H1 (cell line): ENCODE results near the gene SPTAN1. TPM values are rescaled to one million over a fixed set of nuclear protein-coding genes. Genes with fewer than 3 reads are reported as not detected.

Source experiments
- CTCF ChIA-PET: fragments of 300-600 bp; sonication (Branson Sonifier 250); formaldehyde crosslinking; loops from one replicate; lab custom pipeline; 2021; ENCODE audit not compliant: partially characterized antibody; lab: Charles Lee
- POLR2A ChIA-PET: fragments of 300-600 bp; sonication (Branson Sonifier 250); formaldehyde crosslinking; loops from one replicate; lab custom pipeline; 2021; ENCODE audit warnings: inconsistent platforms; ENCODE audit not compliant: partially characterized antibody; lab: Charles Lee
- DNase-seq, 2 experiments: peaks; one replicate each; pipeline versions ENCODE4 v3.0.0 to v3.0.0-alpha.2; 2010 to 2022; ENCODE audit warnings: low spot score in 2 of 2, low read depth in 1 of 2, mixed read lengths in 1 of 2
- FAIRE-seq: peaks from 2 replicates; lab custom pipeline; 2011; peaks lifted over from hg19 to GRCh38; lab: Jason Lieb, UNC
- H2AFZ ChIP-seq: 2 replicates; pipeline ENCODE4 v1.8.1; 2012; ENCODE audit warnings: low read length, inconsistent platforms
- H2AK5ac ChIP-seq: 2 replicates; pipeline ENCODE4 v1.6.1; 2013; ENCODE audit warnings: low read depth, low read length
- H2BK120ac ChIP-seq: replicated peaks from 2 replicates; pipeline ENCODE3; 2013; ENCODE audit warnings: low read depth, low read length, inconsistent platforms
- H2BK12ac ChIP-seq: 2 replicates; pipeline ENCODE4 v1.6.1; 2013; ENCODE audit warnings: low read depth, low read length
- H2BK15ac ChIP-seq: 2 replicates; pipeline ENCODE4 v1.6.1; 2013; ENCODE audit warnings: low read length
- H2BK20ac ChIP-seq: 2 replicates; pipeline ENCODE4 v1.6.1; 2013; ENCODE audit warnings: low read length
- H2BK5ac ChIP-seq: 2 replicates; pipeline ENCODE4 v1.6.1; 2013; ENCODE audit warnings: low read depth, low read length
- H3K14ac ChIP-seq: 2 replicates; pipeline ENCODE4 v1.6.1; 2013; ENCODE audit warnings: inconsistent platforms; ENCODE audit not compliant: insufficient read length
- H3K18ac ChIP-seq: 2 replicates; pipeline ENCODE4 v1.6.1; 2013; ENCODE audit warnings: low read length; ENCODE audit errors: extremely low read depth
- H3K23ac ChIP-seq: 2 replicates; pipeline ENCODE4 v1.6.1; 2013; ENCODE audit warnings: inconsistent platforms; ENCODE audit not compliant: insufficient read length
- H3K23me2 ChIP-seq: 2 replicates; pipeline ENCODE4 v1.6.1; 2013; ENCODE audit warnings: low read depth, low read length
- H3K27ac ChIP-seq: 2 replicates; pipeline ENCODE4 v1.6.1; 2011; ENCODE audit warnings: low read depth, low read length, inconsistent platforms
- H3K27me3 ChIP-seq, 4 experiments: replicated peaks in 1 of 4; 1 replicate in 1 of 4; 2 replicates in 3 of 4; pipeline versions ENCODE4 v1.6.1 to v1.8.1; 2011 to 2013; ENCODE audit warnings: low read length in 3 of 4, mild to moderate bottlenecking in 3 of 4, inconsistent platforms in 2 of 4, mixed read lengths in 2 of 4, moderate library complexity in 1 of 4; ENCODE audit not compliant: control insufficient read depth in 3 of 4, insufficient read depth in 3 of 4; ENCODE audit errors: extremely low read depth in 1 of 4
- H3K36me3 ChIP-seq, 4 experiments: 2 replicates each; pipeline versions ENCODE4 v1.6.1 to v1.8.1; 2011 to 2013; ENCODE audit warnings: mild to moderate bottlenecking in 4 of 4, low read length in 3 of 4, moderate library complexity in 2 of 4, control low read depth in 1 of 4, inconsistent platforms in 1 of 4; ENCODE audit not compliant: insufficient read depth in 4 of 4, control insufficient read depth in 2 of 4
- H3K4ac ChIP-seq: replicated peaks from 2 replicates; pipeline ENCODE3; 2013; ENCODE audit warnings: low read length, low read depth, mixed read lengths, inconsistent platforms; ENCODE audit not compliant: insufficient read length
- H3K4me1 ChIP-seq, 4 experiments: replicated peaks in 1 of 4; 1 replicate in 1 of 4; 2 replicates in 3 of 4; pipeline versions ENCODE4 v1.6.1 to v1.8.1; 2011 to 2013; ENCODE audit warnings: low read length in 3 of 4, inconsistent platforms in 2 of 4, mixed read lengths in 1 of 4; ENCODE audit not compliant: insufficient read depth in 4 of 4, control insufficient read depth in 3 of 4
- H3K4me2 ChIP-seq, 2 experiments: 2 replicates each; pipeline versions ENCODE4 v1.6.1 to v1.8.1; 2011 to 2013; ENCODE audit warnings: low read depth in 2 of 2, low read length in 2 of 2, control low read depth in 1 of 2, inconsistent platforms in 1 of 2, mild to moderate bottlenecking in 1 of 2; ENCODE audit not compliant: insufficient read depth in 1 of 2
- H3K4me3 ChIP-seq, 4 experiments: fragments of 200-600, 300-600 bp in 1 of 4; sonication (generic), shearing (Covaris generic), sonication (Bioruptor Twin) in 1 of 4; 2 replicates each; pipeline versions ENCODE4 v1.5.1 to v1.8.1; 2011 to 2016; ENCODE audit warnings: low read length in 4 of 4, low read depth in 3 of 4, control low read depth in 2 of 4, inconsistent platforms in 2 of 4, mild to moderate bottlenecking in 2 of 4, mixed read lengths in 1 of 4, moderate library complexity in 1 of 4; ENCODE audit not compliant: insufficient read depth in 2 of 4; ENCODE audit errors: extremely low read depth in 1 of 4
- H3K56ac ChIP-seq: replicated peaks from 2 replicates; pipeline ENCODE3; 2013; ENCODE audit warnings: low read depth, mild to moderate bottlenecking, mixed read lengths, low read length, inconsistent platforms; ENCODE audit not compliant: insufficient read length
- H3K79me1 ChIP-seq: 2 replicates; pipeline ENCODE4 v1.6.1; 2013; ENCODE audit warnings: low read depth, low read length, control low read depth
- H3K79me2 ChIP-seq, 2 experiments: 2 replicates each; pipeline versions ENCODE4 v1.6.1 to v1.8.1; 2012 to 2013; ENCODE audit warnings: low read length in 2 of 2, mild to moderate bottlenecking in 2 of 2, inconsistent platforms in 1 of 2; ENCODE audit not compliant: insufficient read depth in 2 of 2, control insufficient read depth in 1 of 2
- H3K9ac ChIP-seq, 4 experiments: replicated peaks in 1 of 4; 1 replicate in 1 of 4; 2 replicates in 3 of 4; pipeline versions ENCODE4 v1.6.1 to v1.8.1; 2011 to 2013; ENCODE audit warnings: low read depth in 3 of 4, low read length in 3 of 4, control low read depth in 2 of 4, mild to moderate bottlenecking in 2 of 4, moderate library complexity in 2 of 4, inconsistent platforms in 1 of 4; ENCODE audit errors: extremely low read depth in 1 of 4
- H3K9me3 ChIP-seq, 2 experiments: 2 replicates each; pipeline versions ENCODE4 v1.6.1 to v1.8.1; 2012 to 2013; ENCODE audit warnings: mild to moderate bottlenecking in 2 of 2, moderate library complexity in 2 of 2, control low read depth in 1 of 2, inconsistent platforms in 1 of 2, low read depth in 1 of 2, low read length in 1 of 2, mixed read lengths in 1 of 2; ENCODE audit not compliant: insufficient read depth in 2 of 2
- H4K20me1 ChIP-seq, 2 experiments: replicated peaks in 1 of 2; 2 replicates each; pipeline versions ENCODE3 to v1.8.1; 2011 to 2013; ENCODE audit warnings: inconsistent platforms in 2 of 2, low read length in 2 of 2, mild to moderate bottlenecking in 1 of 2; ENCODE audit not compliant: insufficient read depth in 2 of 2, control insufficient read depth in 1 of 2
- H4K5ac ChIP-seq: 2 replicates; pipeline ENCODE4 v1.6.1; 2013; ENCODE audit warnings: low read length, low read depth, mixed read lengths, inconsistent platforms; ENCODE audit not compliant: insufficient read length
- H4K8ac ChIP-seq: 2 replicates; pipeline ENCODE4 v1.8.0; 2013; ENCODE audit warnings: mild to moderate bottlenecking, moderate library complexity, low read length, inconsistent platforms; ENCODE audit not compliant: insufficient read depth; ENCODE audit errors: extremely low read depth
- H4K91ac ChIP-seq: replicated peaks from 2 replicates; pipeline ENCODE3; 2013; ENCODE audit warnings: low read length, mixed read lengths, inconsistent platforms; ENCODE audit not compliant: insufficient read length
- ASH2L ChIP-seq: fragments of 200-600, 300-600 bp; sonication (generic); IDR thresholded peaks from one replicate; pipeline ENCODE4 v1.7.1; 2017; ENCODE audit warnings: low read length
- CEBPB ChIP-seq: IDR thresholded peaks from 2 replicates; pipeline ENCODE4 v1.6.1; 2012; ENCODE audit warnings: low read depth, low read length
- CTCF ChIP-seq, 3 experiments: IDR thresholded peaks; 1 replicate in 2 of 3; 2 replicates in 1 of 3; pipeline versions ENCODE4 v1.5.1 to v1.6.1; 2011; ENCODE audit warnings: low read length in 3 of 3, mild to moderate bottlenecking in 3 of 3, inconsistent platforms in 2 of 3, low read depth in 1 of 3, moderate library complexity in 1 of 3; ENCODE audit not compliant: insufficient read depth in 1 of 3; ENCODE audit errors: control extremely low read depth in 1 of 3
- GABPA ChIP-seq: IDR thresholded peaks from 2 replicates; pipeline ENCODE4 v1.6.1; 2011; ENCODE audit warnings: mild to moderate bottlenecking, low read length, moderate library complexity, borderline replicate concordance; ENCODE audit not compliant: insufficient read depth
- HDAC2 ChIP-seq, 2 experiments: fragments of 300-600 bp in 1 of 2; sonication (generic) in 1 of 2; IDR thresholded peaks; 2 replicates each; pipeline ENCODE4 v1.6.1; 2011 to 2012; ENCODE audit warnings: low read depth in 2 of 2, low read length in 2 of 2, mild to moderate bottlenecking in 2 of 2, moderate library complexity in 2 of 2, borderline replicate concordance in 1 of 2, inconsistent platforms in 1 of 2
- JUND ChIP-seq: IDR thresholded peaks from 2 replicates; pipeline ENCODE4 v1.6.1; 2011; ENCODE audit warnings: mild to moderate bottlenecking, improper control_type of control experiment, low read length
- MAFK ChIP-seq: IDR thresholded peaks from 2 replicates; pipeline ENCODE4 v1.6.1; 2012; ENCODE audit warnings: low read depth, mild to moderate bottlenecking, improper control_type of control experiment, low read length
- PHF8 ChIP-seq: fragments of 200-600 bp; sonication (generic); conservative IDR thresholded peaks from 2 replicates; pipeline ENCODE4 v1.7.1; 2012; ENCODE audit warnings: low read depth, mild to moderate bottlenecking, inconsistent platforms, low read length, moderate library complexity
- SIN3A ChIP-seq, 2 experiments: IDR thresholded peaks in 1 of 2; conservative IDR thresholded peaks in 1 of 2; 2 replicates each; pipeline ENCODE4 v1.6.1; 2011 to 2012; ENCODE audit warnings: low read length in 2 of 2, improper control_type of control experiment in 1 of 2, low read depth in 1 of 2, mild to moderate bottlenecking in 1 of 2
- ZNF274 ChIP-seq: IDR thresholded peaks from 2 replicates; pipeline ENCODE4 v1.7.0; 2012; ENCODE audit warnings: low read length, borderline replicate concordance; ENCODE audit errors: extremely low read depth
- WGBS, 2 experiments: shearing (Covaris generic) in 1 of 2; methylation state at CpG; one replicate each; pipeline versions ENCODE4 v1.1.6 to v1.1.7; 2013 to 2015; ENCODE audit warnings: low lambda C conversion rate in 2 of 2, mixed read lengths in 2 of 2, inconsistent platforms in 1 of 2, low coverage in 1 of 2, missing lambda C conversion rate in 1 of 2; ENCODE audit not compliant: insufficient replicate concordance in 2 of 2, insufficient coverage in 1 of 2, insufficient read length in 1 of 2; ENCODE audit errors: extremely low coverage in 1 of 2, missing lambda C conversion rate in 1 of 2; 5-methylcytosine and 5-hydroxymethylcytosine counted together
- polyA plus RNA-seq, 7 experiments: library from polyadenylated mRNA; depleted of rRNA in 3 of 7; stranded (reverse) in 5 of 7; unstranded in 2 of 7; fragments of >200 nt in 5 of 7; fragments of 200-250 nt in 2 of 7; gene quantifications; 1 replicate in 5 of 7; 2 replicates in 1 of 7; 4 replicates in 1 of 7; pipeline versions ENCODE4 v1.2.1 to v1.2.3, GENCODE V29; 2011 to 2013; ENCODE audit warnings: missing spikeins in 2 of 7, mixed read lengths in 2 of 7
- total RNA-seq: library from RNA; stranded (reverse); fragmentation: NEBNext Ultra II Directional; extraction: Animal tissue kit (Norgen Biotek cat#: 25700); gene quantifications from 2 replicates; pipeline ENCODE4 v1.2.1, GENCODE V29; 2021

The SPTAN1 gene
- total and polyA plus RNA-seq, 2 of the 8 experiments (the other 6 are each of a cell fraction or from before 2014, with no cell fraction given), result 182 to 216 TPM

GRCh38 chr9:128568470-128569078, 16.2 kb downstream of the SPTAN1 start:
- Histone ChIP-seq H3K9me3 (no peaks in the 10 kb centered on the region), H3K14ac (no peak overlapping the region), H2AFZ (no peak overlapping the region), H3K23ac (no peak overlapping the region), H3K56ac (no peak overlapping the region), H3K9ac (no peak overlapping the region), H4K5ac (no peak overlapping the region), H3K4me1 (no peaks in the 10 kb centered on the region), H2BK12ac (no peak overlapping the region), H2BK120ac (no peak overlapping the region), H3K4me2 (no peak overlapping the region), H4K91ac (no peak overlapping the region), H3K4ac (no peak overlapping the region), H2BK5ac (no peak overlapping the region), H3K79me2 (no peaks in the 10 kb centered on the region), H3K27ac (no peak overlapping the region), H3K27me3 (peaks cover 0 to 2% (median 0%) of the 10 kb centered on the region in 4 experiments; a peak in 1 of 7 replicates), H3K79me1 (no peaks in the 10 kb centered on the region; the same call in 1 of the 2 replicates), H2BK20ac (no peak overlapping the region), H3K23me2 (no peaks in the 10 kb centered on the region), H4K20me1 (peaks cover 0 to 5% of the 10 kb centered on the region in 2 experiments), H2BK15ac (no peak overlapping the region), H2AK5ac (no peak overlapping the region), H4K8ac (no peak overlapping the region), H3K18ac (no peak overlapping the region), H3K4me3 (no peak overlapping the region), H3K36me3 (peaks cover 7 to 41% (median 14%) of the 10 kb centered on the region in 4 experiments; a peak in 7 of 8 replicates)
- CTCF ChIA-PET, result interaction anchor here (1.2 to 1.6 kb wide), 3 partner anchors 8 to 126 kb away, joined by 3 to 4 read pairs (median 4); no protein-coding TSS in a partner anchor
- DNase-seq (no peak), FAIRE-seq (no peak)
- WGBS, 2 experiments, result 80% methylated on average over 8 of the region's 8 CpGs; no CpG with 5 or more reads in 1 of the 2 experiments
- POLR2A ChIA-PET, result interaction anchor here (0.8 to 1.3 kb wide), 2 partner anchors 14 to 18 kb away, joined by 4 to 5 read pairs; no protein-coding TSS in a partner anchor
- TF ChIP-seq SIN3A (conservative IDR thresholded peaks at IDR 0.05 in 1 of 2, IDR thresholded peaks at IDR 0.05 in 1 of 2; ENCODE audit: low read depth in 1 of 2, low read length in 2 of 2) (no peak), CEBPB (no peak), HDAC2 (IDR thresholded peaks at IDR 0.05; ENCODE audit: borderline replicate concordance in 1 of 2, low read depth in 2 of 2, low read length in 2 of 2) (no peak), ASH2L (no peak), GABPA (no peak), PHF8 (no peak), ZNF274 (no peak), MAFK (no peak), CTCF (IDR thresholded peaks at IDR 0.05; ENCODE audit: control extremely low read depth in 1 of 3, insufficient read depth in 1 of 3, low read depth in 1 of 3, low read length in 3 of 3) (no peak), JUND (no peak)
